HEK293 (cell line): ENCODE data around the gene FEZ2.

ENCODE experiments used
- CTCF ChIA-PET: fragments of 350-600 bp; formaldehyde crosslinking; extraction: SDS; loops from one replicate; lab custom pipeline; 2021; ENCODE audit warnings: antibody characterized with exemption; lab: Yijun Ruan, JAX
- POLR2A ChIA-PET: fragments of 300-600 bp; formaldehyde crosslinking; extraction: SDS; loops from one replicate; lab custom pipeline; 2020; ENCODE audit warnings: antibody characterized with exemption, inconsistent platforms; lab: Yijun Ruan, JAX
- H3K27ac ChIP-seq: fragments of 200-500 bp; sonication (Bioruptor generic); 2 replicates; pipeline ENCODE4 v1.5.1; 2014; ENCODE audit warnings: low read depth, low read length, control low read depth, inconsistent platforms; ENCODE audit errors: extremely low read depth
- H3K36me3 ChIP-seq, 2 experiments: fragments of 200-500 bp in 1 of 2; sonication (Bioruptor generic) in 1 of 2; 1 replicate in 1 of 2; 2 replicates in 1 of 2; pipeline ENCODE4 v1.5.1; 2014 to 2017; ENCODE audit warnings: inconsistent platforms in 2 of 2, low read length in 2 of 2; ENCODE audit not compliant: control insufficient read depth in 2 of 2, insufficient read depth in 1 of 2
- H3K4me1 ChIP-seq: fragments of 200-500 bp; sonication (Bioruptor generic); 2 replicates; pipeline ENCODE4 v1.5.1; 2014; ENCODE audit warnings: mild to moderate bottlenecking, low read length, inconsistent platforms; ENCODE audit not compliant: control insufficient read depth, insufficient read depth
- H3K4me3 ChIP-seq: 2 replicates; pipeline ENCODE4 v1.5.1; 2011; ENCODE audit warnings: low read depth, mild to moderate bottlenecking, control low read depth, low read length, moderate library complexity
- H3K9me3 ChIP-seq: fragments of 200-500 bp; sonication (Bioruptor generic); 2 replicates; pipeline ENCODE4 v1.5.1; 2014; ENCODE audit warnings: low read depth, low read length, inconsistent platforms; ENCODE audit not compliant: control insufficient read depth, insufficient read depth
- CTCF ChIP-seq: fragments of 450-650 bp; formaldehyde crosslinking; IDR thresholded peaks from 2 replicates; pipeline ENCODE4 v1.5.1; 2016; ENCODE audit warnings: missing biosample characterization, missing genetic modification characterization
- ELK4 ChIP-seq: IDR thresholded peaks from 2 replicates; pipeline ENCODE4 v1.6.1; 2011; ENCODE audit warnings: mild to moderate bottlenecking, low read depth, low read length, borderline replicate concordance
- MZF1 ChIP-seq: fragments of 450-650 bp; formaldehyde crosslinking; IDR thresholded peaks from 2 replicates; pipeline ENCODE4 v1.5.1; 2017; ENCODE audit warnings: missing biosample characterization, missing genetic modification characterization, borderline replicate concordance
- OSR2 ChIP-seq: fragments of 450-650 bp; formaldehyde crosslinking; IDR thresholded peaks from 2 replicates; pipeline ENCODE4 v1.5.1; 2016; ENCODE audit warnings: missing biosample characterization, missing genetic modification characterization
- ZBTB11 ChIP-seq: fragments of 450-650 bp; formaldehyde crosslinking; conservative IDR thresholded peaks from 2 replicates; pipeline ENCODE4 v1.5.1; 2016; ENCODE audit warnings: low read depth, missing biosample characterization, missing genetic modification characterization
- ZEB2 ChIP-seq: fragments of 450-650 bp; formaldehyde crosslinking; IDR thresholded peaks from 2 replicates; pipeline ENCODE4 v1.5.1; 2016; ENCODE audit warnings: missing biosample characterization, missing genetic modification characterization
- ZFP41 ChIP-seq: fragments of 450-650 bp; formaldehyde crosslinking; IDR thresholded peaks from 2 replicates; pipeline ENCODE4 v1.5.1; 2016; ENCODE audit warnings: missing biosample characterization, missing genetic modification characterization, borderline replicate concordance
- ZNF16 ChIP-seq: fragments of 450-650 bp; formaldehyde crosslinking; IDR thresholded peaks from 2 replicates; pipeline ENCODE4 v1.5.1; 2016; ENCODE audit warnings: low read depth, missing biosample characterization, missing genetic modification characterization
- ZNF174 ChIP-seq: fragments of 450-650 bp; formaldehyde crosslinking; IDR thresholded peaks from 2 replicates; pipeline ENCODE4 v1.5.0; 2017; ENCODE audit warnings: missing biosample characterization, mild to moderate bottlenecking, missing genetic modification characterization
- ZNF266 ChIP-seq: fragments of 450-650 bp; formaldehyde crosslinking; IDR thresholded peaks from 2 replicates; pipeline ENCODE4 v1.5.1; 2016; ENCODE audit warnings: missing biosample characterization, missing genetic modification characterization, low read depth
- ZNF449 ChIP-seq: fragments of 450-650 bp; formaldehyde crosslinking; IDR thresholded peaks from 2 replicates; pipeline ENCODE4 v1.5.1; 2017; ENCODE audit warnings: missing biosample characterization, mild to moderate bottlenecking, missing genetic modification characterization, moderate library complexity
- ZNF488 ChIP-seq: fragments of 450-650 bp; formaldehyde crosslinking; IDR thresholded peaks from 2 replicates; pipeline ENCODE4 v1.5.1; 2016; ENCODE audit warnings: missing biosample characterization, missing genetic modification characterization
- ZNF514 ChIP-seq: fragments of 450-650 bp; formaldehyde crosslinking; IDR thresholded peaks from 2 replicates; pipeline ENCODE4 v1.5.1; 2016; ENCODE audit warnings: missing biosample characterization, missing genetic modification characterization
- ZNF580 ChIP-seq: fragments of 450-650 bp; formaldehyde crosslinking; IDR thresholded peaks from 2 replicates; pipeline ENCODE4 v1.5.1; 2016; ENCODE audit warnings: missing biosample characterization, missing genetic modification characterization
- ZNF624 ChIP-seq: fragments of 450-650 bp; formaldehyde crosslinking; IDR thresholded peaks from 2 replicates; pipeline ENCODE4 v1.5.1; 2017; ENCODE audit warnings: missing biosample characterization, missing genetic modification characterization

The FEZ2 gene

GRCh38 chr2:36567711-36568408, 30.1 kb downstream of the FEZ2 start (continued):
- TF ChIP-seq ZNF266 (tag by site-specific recombination) = no peak
- no peak for TF ChIP-seq ZNF580
- no peak for TF ChIP-seq ZNF624 (tag by site-specific recombination)
- no peak for TF ChIP-seq ZBTB11 (tag by site-specific recombination)
- no peak for TF ChIP-seq ZNF514 (tag by site-specific recombination)

GRCh38 chr2:36566887-36567286, 31.1 kb downstream of the FEZ2 start:
- CTCF ChIA-PET = interaction anchor here (0.6 to 1.1 kb wide), 3 partner anchors 15 to 148 kb away, joined by 3 to 4 read pairs (median 4); no protein-coding TSS in a partner anchor
- POLR2A ChIA-PET = no interaction called here
- H3K4me1 ChIP-seq = no peaks in the 10 kb centered on the region
- no peak overlapping the region for H3K27ac ChIP-seq
- H3K4me3 ChIP-seq = no peak overlapping the region
- TF ChIP-seq ZNF174 (tag by site-specific recombination) (no peak), ZFP41 (tag by site-specific recombination) (no peak), ZEB2 (tag by site-specific recombination) (no peak), MZF1 (tag by site-specific recombination) (no peak), OSR2 (tag by site-specific recombination) (no peak), ZNF16 (tag by site-specific recombination) (no peak), CTCF (no peak), ELK4 (no peak), ZNF488 (tag by site-specific recombination) (no peak), ZNF449 (tag by site-specific recombination) (no peak)
- no peaks in the 10 kb centered on the region for H3K9me3 ChIP-seq
- peaks cover 5 to 14% of the 10 kb centered on the region in 2 experiments; a peak in 2 of 3 replicates for H3K36me3 ChIP-seq
